ENCODE data around the gene BCAS3.

BCAS3 gene

DNA sequence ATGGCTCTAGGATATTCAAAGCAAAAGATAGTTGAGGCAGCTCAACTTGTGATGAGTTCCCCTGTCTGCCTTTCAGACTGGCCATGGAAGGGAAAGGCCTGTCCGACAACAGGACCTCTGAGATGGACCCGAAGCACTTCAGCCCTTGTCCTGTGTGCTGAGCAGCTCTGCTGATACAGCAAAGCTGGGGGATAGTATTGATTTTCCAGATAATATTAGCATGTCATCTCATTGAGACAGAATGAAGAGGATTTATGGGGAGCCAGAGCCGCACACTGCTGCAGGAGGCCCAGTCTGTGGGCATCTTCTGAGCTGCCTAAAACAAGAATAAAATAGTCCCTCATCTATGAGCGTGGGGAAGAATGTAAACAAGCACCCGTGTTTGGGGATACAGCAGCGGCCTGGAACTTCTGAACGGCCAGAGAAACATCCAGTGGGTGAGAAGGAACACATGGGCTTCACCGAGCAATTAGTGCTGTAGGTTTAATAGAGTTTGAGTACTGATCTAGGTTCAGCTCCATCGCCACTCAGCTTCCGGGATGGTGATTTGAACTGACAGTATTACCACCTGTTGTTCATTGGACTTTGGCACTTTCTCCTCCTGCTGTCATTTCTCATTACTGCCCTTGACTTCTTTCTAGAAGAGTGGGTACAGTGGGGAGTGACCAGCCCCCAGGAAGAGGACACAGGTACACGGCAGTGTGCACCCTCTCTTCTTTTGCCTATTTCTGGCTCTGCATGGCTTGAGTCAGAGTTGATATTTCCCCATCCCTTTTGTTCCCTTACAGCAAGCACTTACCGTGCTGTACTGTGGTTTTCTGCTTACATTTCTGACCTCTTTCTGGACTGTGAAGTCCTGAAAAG lies 625.5 kb downstream of the BCAS3 start:
- intact Hi-C loops (cut with DNase I), result no loop called here
- DNase-seq, result no peak

DNA sequence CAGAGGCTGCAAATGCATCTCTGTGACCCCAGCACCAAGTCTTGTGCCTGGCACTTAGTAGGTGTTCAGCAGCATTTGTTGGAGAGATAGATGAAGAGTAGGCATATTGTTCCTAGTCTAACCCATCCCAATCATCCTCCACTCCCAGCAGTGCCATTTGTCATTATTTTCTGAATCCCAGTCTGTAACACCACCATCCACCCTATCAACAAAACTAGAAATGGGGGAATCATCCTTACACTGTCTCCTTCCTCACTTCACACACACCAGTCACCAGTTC lies 626.1 kb downstream of the BCAS3 start:
- DNase-seq, result no peak
- intact Hi-C loops (cut with DNase I), result no loop called here

DNA sequence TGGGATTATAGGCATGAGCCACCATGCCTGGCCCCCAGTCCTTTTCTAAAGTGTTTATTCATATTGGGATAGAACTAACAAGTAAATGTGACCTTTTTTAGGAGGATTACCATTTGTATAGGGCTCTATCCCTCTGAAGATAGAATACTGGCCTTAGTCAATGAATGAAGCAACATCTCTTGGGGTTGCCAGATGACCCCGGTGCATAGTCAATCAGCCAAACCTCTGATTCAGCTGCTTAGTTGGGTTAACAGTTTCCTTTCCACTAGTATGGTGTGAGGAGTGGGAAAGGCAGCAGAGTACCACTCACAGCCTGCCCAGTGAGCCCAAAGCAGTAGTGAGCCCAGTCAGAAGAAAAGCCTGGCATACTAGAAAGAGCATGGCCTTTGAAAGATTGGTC lies 627.4 kb downstream of the BCAS3 start:
- intact Hi-C loops (cut with DNase I), result no loop called here
- no peak for DNase-seq

DNA sequence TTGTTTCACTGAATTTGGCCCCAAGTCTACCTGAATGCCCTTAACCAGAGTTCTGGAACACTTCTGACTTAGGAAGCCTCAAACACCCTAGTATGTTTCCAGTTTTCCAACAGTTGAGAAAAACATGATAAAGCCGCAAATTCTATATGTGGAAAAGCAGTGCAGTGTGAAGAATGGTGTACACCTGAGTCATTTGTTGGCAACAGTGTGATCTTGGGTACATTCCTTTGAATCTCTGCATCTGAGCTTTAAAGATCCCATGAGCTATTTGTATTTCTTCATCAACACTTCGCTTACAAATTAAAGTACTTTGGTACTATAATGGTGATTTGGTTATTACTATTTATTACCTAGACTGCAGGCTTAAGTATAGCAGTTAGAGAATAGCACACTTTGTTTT lies 628.4 kb downstream of the BCAS3 start:
- intact Hi-C loops (cut with DNase I), result no loop called here
- no peak for DNase-seq

DNA sequence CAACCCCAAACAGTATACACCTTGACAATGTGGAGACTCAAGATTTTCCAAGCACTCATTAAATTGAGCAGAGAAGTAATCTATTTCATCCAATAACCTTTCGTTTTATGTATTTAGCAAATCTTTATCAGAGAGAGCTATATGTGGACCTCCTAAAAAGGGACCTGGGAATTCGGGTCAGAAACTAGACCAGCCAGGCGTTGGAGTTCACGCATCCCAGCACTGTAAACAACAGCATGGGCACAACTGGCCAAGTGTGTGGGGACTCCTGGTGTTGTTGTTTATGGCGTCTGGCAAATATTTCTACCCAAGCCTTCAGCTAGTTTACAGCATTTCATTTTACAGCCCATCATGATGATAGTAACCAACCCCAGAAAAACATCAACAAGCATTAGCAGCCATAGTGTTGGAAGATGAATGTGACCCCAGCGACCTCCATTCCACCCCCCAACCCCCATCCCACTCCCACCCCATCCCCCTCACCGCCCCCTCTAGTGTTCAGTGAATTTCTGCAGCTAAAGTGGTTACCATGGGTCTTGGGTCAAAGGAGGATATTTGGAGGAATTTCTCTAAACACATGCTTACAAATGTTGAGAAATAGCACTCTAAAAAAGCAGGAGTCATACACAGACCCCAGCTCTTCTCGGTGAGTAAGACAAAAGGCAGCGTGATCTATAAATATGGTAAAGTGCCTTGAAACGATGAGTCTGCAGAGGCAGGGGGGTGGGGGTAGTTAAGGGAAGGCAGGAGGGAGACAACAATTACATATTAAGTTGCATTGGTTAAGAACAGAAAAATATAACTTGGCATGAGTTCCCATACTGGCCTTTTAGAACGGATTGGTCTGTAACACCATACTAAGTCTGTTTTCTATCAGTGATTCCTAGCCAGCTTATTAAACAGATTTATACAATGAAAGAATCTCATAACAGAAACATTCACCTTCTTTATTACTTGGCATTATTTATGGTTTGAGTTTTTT lies 630.5 kb downstream of the BCAS3 start:
- intact Hi-C loops (cut with DNase I), result no loop called here
- DNase-seq, result no peak

DNA sequence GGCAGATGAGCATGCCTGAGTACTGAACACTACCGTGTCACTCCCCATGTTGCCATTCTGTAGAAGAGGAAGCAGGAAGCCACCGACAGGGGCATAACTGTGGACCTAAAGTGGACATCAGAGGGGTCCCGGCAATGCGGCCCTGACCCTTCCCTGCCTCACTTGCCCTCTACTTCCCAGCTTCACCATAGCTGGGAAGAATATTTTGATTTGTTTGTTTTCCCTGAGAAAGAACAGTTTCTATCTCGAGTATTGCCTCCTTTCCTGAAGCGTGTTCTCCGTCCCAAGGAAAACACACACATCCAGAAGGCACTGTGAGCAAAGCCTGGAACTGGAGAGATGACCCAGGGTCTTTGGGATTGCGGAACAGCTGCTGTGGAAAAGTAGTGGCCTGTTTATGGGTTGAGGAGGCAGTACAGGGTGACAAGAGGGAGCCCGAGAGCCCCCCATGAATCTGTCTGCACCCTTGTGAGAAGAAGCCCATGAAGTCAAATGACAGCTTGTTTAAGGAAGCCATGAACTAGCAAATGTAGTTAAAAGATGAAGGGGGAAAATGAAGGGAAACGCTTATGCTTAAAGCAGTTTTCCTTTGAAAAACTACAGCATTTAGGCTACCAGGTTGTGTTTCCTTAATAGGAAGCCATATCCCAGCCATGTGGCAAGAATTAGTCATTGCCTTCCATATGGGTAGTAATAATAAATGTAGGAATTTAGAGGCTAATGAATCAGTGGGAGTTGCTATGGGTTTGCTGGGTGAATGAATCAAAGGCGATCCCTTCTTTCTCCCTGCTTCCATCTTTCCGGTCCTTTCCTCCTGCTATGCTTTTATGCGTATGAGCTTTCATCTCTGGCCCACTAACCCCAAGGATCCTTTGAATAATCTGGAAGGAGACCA lies 632.0 kb downstream of the BCAS3 start:
- DNase-seq, result no peak
- intact Hi-C loops (cut with DNase I), result no loop called here

DNA sequence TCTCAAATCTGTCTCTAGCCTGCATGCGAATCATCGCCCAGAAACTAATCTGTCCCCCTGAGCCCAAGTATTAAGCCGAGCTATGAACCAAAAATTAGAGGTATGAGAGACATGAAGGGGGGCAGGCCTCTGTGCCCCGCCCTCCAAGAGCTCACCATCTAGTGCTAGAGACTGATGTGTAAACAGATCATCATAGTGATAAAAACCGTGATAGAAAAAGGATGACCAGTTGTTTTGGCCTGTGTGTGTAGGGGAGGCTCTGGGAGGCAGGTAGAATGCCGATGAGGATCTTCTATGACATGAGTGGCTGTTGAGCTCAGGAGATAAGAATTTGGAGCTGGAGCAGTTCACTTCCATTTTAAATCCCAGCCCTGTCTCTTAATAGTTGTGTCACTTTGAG lies 632.9 kb downstream of the BCAS3 start:
- DNase-seq, result no peak

DNA sequence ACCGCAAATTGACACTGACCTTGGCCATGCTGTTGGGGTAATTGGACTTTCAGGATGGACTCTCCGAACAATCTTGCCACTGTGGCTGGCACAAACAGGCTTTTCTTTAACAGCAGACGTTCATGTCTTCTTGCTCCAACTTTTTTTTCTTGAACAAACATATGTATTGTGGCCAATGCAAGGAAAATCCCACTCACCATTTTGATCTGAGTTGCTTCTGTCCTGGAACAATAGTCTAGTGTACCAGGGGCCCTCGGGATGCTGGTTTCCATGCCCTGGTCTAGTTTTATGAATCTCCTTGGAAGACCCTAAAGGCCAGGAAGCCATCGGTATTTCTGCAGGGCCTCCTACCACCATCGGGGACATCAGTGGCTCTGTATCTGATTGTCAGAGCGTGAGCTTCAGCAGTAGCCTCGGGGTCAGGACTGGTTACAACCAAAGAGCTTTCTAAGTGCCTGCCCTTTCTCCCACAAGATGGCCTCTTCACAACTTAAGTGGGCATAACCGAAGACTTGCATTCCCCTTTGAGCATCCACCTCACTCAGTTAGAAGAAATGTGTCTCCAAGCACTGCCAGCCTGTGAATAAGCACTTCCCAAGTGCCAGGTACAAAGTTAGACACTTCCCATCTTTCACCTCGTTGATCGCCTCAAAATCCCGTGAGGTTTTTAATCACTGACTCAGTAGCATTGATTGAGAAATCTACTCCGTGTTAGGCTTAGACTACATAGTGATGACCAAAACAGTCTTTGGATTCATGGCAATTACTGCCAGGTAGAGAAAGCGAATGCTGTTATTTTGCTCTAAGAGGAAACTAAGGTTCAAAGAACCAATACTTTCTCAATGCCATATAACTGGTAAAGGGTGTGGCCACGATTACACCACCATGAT lies 635.0 kb downstream of the BCAS3 start:
- intact Hi-C loops (cut with DNase I), result no loop called here
- DNase-seq, result no peak

More for the DNA sequence above, 632.9 kb downstream of the BCAS3 start:
- intact Hi-C loops (cut with DNase I), result no loop called here

DNA sequence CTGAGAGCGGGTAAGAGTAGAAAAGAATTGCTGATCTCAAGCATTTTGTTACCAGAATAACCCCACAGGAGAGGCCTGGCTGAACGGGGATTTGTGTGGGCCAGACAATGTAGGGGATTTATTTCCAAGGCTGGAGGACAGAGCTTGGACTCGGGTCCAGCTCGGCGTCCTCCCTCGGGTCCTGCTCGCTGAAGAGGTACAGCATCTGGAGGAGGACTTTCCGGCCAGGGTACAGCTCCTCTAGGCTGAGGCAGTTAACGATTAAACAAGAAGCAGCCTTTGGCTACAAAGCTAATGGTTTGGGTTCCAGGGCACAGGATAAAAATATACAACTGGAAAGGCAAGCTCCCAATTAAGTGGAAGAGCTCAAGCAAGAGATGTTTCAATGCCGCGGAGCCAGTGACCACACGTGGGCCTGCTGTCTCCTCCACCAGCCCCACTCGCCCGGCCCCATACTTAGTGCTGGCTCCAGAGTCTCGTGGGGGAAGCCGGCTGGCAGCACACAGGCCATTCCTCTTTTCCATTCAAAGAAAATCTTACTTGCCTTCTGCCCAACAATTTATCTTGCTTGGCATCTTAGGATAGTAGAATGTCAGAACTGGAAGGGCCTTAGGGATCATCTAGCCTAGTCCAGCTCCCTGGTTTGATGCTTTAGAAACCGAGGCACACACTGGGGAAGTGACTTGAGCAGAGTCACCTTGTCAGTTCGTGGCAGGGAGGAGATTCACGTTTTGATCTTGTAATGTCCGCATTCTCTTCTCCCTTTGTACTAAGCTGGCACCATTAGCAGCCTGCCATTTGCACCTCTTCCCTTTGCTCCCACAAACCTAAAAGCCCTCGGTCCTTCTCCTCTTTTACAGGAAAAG lies 636.0 kb downstream of the BCAS3 start:
- DNase-seq, result peak in 1 of 10 donors; percentile 68
- intact Hi-C loops (cut with DNase I), result no loop called here

DNA sequence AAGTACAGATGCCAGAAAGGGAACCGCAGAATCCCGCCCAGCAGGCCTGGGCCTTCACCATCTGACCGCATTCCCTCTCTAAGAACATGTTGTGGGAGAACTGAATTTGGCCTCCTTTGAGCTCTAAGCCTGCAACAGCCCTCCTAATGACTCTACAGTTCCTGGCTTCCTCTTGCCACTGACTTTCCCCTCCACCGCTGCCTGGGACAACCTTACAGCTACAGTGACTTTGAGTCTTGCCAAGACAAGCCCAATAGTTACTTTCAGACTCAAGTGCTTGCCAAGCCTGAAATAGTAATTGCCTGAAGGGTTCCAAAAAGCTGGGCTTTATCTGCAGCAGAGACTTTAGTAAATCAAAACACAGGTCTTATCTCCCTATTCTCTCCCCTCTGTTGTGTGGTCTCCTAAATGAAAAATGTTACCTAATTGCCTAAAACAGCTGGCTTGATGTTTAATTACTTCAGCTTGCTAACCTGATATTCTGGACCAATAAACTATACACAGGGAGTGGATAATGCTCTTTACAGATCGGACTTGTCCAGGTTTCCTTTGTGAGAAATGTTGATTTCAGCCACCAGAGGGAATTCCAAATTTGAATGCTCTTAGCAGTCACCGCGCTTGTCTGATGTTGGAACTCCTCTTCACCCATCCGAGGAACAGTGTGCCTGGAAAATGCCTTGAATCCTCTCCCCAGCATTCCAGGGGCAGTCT lies 636.9 kb downstream of the BCAS3 start:
- intact Hi-C loops (cut with DNase I), result no loop called here
- peak in 3 of 10 donors; percentile 22 to 89 (median 28) for DNase-seq

DNA sequence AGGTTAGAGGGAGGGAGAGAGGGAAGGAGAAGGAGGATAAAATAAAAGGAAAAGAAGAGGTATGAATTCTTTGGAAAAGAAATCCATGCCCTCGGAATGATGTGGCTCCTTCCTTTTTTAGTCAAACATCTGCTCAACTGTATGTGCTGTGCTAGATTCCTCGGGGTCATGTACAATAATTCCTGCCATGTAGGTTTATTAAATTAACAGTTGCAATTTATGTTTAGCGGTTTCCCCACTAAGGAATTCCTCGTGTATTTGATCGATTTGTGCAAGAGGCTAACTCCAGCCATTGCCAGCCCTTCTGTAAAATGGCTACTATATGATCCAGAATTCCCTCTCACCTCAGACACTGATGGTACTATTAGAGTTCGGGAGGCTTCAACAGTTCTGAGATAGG lies 639.0 kb downstream of the BCAS3 start:
- DNase-seq, result no peak
- intact Hi-C loops (cut with DNase I), result no loop called here

DNA sequence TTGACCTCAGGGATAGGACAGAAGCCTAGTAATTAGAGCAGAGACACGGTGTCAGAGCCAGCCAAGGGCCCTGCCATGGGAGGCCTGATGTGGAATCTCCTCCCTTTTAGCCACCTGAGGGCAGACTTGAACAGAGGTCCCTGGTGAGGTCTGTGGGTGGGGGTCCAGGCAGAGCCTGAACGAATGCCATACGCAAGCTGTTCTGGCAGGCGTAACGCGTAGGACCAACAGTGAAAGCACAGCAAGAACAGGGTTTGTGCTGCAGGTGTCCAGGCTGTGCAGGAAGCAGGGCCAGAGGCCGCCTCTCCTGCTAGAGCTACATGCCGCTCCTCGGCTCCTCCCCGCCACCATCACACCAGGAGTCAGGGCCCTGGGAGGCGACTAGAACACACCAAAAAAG lies 640.1 kb downstream of the BCAS3 start:
- DNase-seq, result no peak
- intact Hi-C loops (cut with DNase I), result no loop called here

DNA sequence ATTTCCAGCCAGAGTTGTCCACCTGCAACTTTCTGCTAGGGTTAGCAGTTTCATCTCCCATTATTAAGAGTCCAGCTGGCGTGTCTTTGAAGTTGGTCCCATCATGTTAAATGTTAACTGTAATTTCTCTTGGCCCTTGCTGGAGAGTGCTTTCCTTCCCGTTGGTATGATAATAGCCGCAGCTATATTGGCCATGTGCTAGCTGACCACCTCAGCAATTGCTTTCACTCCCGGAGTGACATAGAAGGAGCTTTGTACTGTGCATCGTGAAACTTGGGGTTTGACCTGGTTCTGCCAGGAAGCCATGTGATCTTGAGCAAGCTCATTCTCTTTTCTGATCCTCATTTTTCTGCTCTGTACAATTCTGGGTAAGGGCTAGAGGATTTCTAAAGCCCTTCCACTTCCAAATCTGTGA lies 641.0 kb downstream of the BCAS3 start:
- no peak for DNase-seq
- intact Hi-C loops (cut with DNase I), result no loop called here

DNA sequence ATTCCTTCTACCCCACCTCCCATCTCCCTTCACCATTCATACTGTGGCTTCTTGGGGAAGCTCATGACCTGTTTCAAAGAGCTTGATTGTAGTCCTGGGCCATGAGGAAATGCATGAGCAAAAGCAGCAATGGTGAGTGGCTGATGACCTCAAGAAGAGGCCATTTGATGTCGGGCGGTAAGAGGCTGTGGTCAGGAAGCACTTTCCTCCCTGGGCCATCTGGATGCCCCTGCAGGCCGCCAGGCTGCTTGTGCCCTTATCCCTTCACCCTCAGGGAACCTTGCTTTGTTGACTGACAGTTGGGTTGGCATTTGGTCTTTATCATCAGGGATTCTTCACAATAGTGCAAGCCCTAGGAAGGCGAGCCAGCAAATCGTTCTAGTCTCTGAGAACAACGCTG lies 643.7 kb downstream of the BCAS3 start:
- DNase-seq, result no peak
- intact Hi-C loops (cut with DNase I), result no loop called here

DNA sequence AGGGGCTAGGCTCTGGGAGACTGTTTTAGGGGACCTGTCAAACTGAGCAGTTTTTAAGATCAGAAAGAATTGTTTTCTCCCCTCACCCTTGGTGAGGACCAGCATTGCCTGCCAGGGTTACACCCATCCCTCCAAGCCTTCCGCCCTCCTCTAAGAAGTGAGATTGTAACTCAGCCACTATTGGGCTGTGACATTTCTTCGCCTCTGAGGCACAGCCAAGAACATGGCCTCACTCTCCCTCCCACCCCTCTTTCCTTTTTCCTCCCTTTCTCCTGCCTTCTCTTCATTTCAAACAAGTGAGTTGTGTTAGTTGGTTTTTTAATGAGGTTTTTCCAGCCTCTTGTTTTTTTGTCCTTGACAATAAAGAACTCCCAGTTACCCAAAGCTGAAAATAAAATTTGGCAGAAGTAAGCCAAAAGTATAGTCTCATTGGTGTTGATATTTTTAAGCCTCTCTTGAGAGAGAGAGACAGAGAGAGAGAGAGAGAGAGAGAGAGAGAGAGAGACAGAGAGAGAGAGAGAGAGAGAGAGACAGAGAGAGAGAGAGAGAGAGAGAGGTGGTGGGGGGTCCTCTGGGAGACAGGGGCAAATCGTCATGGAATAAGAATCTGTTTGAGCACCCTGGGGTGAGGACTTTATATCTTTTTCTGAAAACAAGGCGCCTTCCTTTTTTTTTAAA lies 644.8 kb downstream of the BCAS3 start:
- intact Hi-C loops (cut with DNase I), result no loop called here
- DNase-seq, result no peak

DNA sequence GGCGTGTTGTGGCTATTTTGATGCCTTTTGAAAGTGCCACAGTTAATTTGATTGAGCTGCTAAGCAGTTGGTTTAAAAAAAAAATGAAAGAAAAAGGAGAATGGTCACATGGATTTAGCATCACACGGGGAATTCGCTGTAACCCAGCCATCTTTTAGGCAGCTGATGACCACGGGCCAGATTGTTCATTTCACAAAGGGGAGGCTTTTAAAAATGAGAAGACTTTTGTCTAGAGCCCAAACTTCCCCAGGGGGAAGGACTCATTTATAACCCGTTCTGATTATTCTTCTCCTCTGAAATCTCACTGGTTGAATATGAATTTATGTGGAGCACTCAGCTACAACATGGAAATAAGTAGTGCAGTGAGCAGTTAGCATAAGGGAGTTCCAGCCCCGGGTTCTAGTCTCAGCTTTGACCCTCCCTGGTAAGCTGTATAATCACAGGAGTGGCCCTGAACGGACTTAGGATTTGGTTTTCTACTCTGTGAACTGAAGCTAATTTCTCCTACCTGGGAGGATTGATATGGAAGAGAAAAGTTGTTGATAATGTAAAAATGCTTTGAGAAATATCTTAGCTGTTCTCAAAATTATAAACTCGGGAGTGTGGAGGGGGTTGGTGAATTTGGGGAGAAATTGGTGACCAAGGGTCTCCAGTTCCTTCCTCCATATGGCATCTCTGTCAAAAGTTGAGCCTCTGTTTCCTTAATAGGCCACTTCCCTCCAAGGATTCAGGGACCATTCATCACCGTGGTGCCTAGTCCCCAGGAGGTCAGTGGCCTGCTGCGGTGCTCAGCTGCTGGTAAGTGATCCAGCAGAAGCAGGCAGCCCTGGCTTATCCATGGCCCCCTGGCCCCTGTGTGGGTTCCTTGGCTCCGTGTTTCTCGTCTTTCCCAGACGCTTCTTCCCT lies 645.6 kb downstream of the BCAS3 start:
- intact Hi-C loops (cut with DNase I), result no loop called here
- no peak for DNase-seq
